Calu3 (cell line): ENCODE results near the gene TIMP2. TPM values are rescaled to one million over a fixed set of nuclear protein-coding genes. Genes with fewer than 3 reads are reported as not detected.
A peak's percentile ranks its signal among the peaks of the same experiment; 100 is the strongest.
"Not testable (repeated sequence)": the region's sequence is repeated elsewhere in the genome, so short reads cannot be mapped to it uniquely, and the experiment has no call there.

ENCODE experiments used
- BruUV-seq: library from RNA; stranded (reverse); fragments of 400-500 nt; replicated peaks from 2 replicates; lab custom pipeline; 2021; lab: Mats Ljungman, UMichigan
- CTCF ChIA-PET: fragments of 300-600 bp; sonication (Branson Sonifier 250); formaldehyde crosslinking; loops from one replicate; lab custom pipeline; 2022; ENCODE audit warnings: antibody characterized with exemption; lab: Charles Lee
- DNase-seq: peaks from one replicate; pipeline ENCODE4 v3.0.0; 2022
- H3K27ac Mint-ChIP-seq: one replicate; pipeline ENCODE4 v1.8.0; 2022; ENCODE audit warnings: mixed read lengths; ENCODE audit not compliant: unreplicated experiment
- H3K27me3 Mint-ChIP-seq: one replicate; pipeline ENCODE4 v1.8.0; 2022; ENCODE audit warnings: mixed read lengths; ENCODE audit not compliant: unreplicated experiment
- H3K36me3 Mint-ChIP-seq: one replicate; pipeline ENCODE4 v1.8.0; 2022; ENCODE audit warnings: mild to moderate bottlenecking, moderate library complexity, mixed read lengths; ENCODE audit not compliant: insufficient read depth, unreplicated experiment
- H3K4me1 Mint-ChIP-seq: one replicate; pipeline ENCODE4 v1.8.0; 2022; ENCODE audit warnings: mild to moderate bottlenecking, low read depth, mixed read lengths; ENCODE audit not compliant: unreplicated experiment
- H3K4me3 Mint-ChIP-seq: one replicate; pipeline ENCODE4 v1.8.0; 2022; ENCODE audit warnings: mild to moderate bottlenecking, low read depth, moderate library complexity, mixed read lengths; ENCODE audit not compliant: unreplicated experiment
- H3K9me3 Mint-ChIP-seq: one replicate; pipeline ENCODE4 v1.8.0; 2022; ENCODE audit warnings: low read depth, mixed read lengths; ENCODE audit not compliant: unreplicated experiment
- intact Hi-C: fragments of 100-400 bp; cut with micrococcal nuclease; formaldehyde crosslinking; loops from one replicate; pipeline ENCODE4 v1.10.0; 2022; ENCODE audit not compliant: unreplicated experiment
- total RNA-seq: library from RNA; stranded (reverse); gene quantifications from 2 replicates; pipeline ENCODE4 v1.2.3, GENCODE V29; 2022
- TF ChIP-seq, protein P1 (sequence below): fragments of 200-600 bp; IDR thresholded peaks from one replicate; pipeline ENCODE4 v1.8.0; 2022; ENCODE audit warnings: antibody characterized with exemption; ENCODE audit not compliant: unreplicated experiment

Gene TIMP2
- total RNA-seq, 1 experiment from 2014 or later = 246 TPM

DNA sequence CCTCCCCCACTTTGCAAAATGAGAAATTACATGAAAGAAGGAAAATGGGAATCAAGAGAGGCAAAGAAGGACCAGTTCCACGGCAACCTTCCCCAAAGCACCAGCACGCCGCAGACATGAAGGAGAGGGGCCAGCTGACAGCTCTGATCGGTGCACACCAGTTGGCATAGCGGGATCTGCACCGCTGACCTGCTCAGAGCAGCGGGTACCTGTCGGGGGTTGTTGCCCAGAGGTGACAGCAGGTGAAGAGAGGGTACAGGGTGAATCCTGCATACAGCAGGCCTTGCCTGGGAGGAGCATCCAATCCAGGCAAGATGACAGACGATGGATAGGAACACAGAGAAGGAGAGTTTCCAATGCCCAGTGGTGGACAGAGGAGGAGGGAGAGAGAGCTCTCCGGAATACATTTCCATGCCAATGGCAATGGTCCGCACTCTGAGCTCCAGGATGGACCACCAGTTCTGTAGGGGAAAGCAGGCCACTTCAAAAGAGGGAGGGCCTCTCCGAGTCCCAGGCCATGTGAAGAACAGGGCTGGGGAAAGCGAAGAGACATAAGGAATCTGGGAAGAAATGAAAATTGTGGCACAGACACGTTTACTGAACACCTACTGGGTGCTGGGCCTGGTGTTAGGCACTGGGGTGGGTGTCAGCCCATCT lies 46.2 kb downstream of the TIMP2 start:
- peak overlapping the region; percentile 46 for H3K27ac Mint-ChIP-seq
- H3K4me1 Mint-ChIP-seq = peaks cover 34% of the 10 kb centered on the region

DNA sequence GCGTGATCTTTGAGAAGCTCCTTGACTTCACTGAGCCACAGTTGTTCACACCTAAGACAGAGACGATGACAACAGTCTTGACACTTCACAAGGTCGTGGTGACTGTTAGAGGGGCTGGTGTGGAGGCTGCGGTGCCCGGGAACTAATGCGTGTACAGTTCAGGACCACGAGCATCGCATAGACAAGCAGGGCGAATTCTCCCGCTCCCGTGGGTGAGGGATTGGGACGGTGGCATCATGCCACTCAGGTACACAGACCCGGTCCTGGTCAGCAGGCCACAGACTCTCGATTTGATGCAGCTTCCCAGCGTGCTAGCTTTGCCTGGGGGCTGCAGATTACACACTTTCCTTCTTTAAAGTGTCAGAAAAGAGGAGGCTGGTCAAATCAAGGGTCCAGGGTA lies 46.9 kb downstream of the TIMP2 start:
- H3K4me1 Mint-ChIP-seq = peaks cover 34% of the 10 kb centered on the region
- intact Hi-C loops = no loop called here
- H3K36me3 Mint-ChIP-seq = peaks cover 39% of the 10 kb centered on the region
- CTCF ChIA-PET = interaction anchor here (1.2 kb wide), 1 partner anchor 23 kb away, joined by 6 read pairs; no protein-coding TSS in a partner anchor
- TF ChIP-seq, protein P1, sequence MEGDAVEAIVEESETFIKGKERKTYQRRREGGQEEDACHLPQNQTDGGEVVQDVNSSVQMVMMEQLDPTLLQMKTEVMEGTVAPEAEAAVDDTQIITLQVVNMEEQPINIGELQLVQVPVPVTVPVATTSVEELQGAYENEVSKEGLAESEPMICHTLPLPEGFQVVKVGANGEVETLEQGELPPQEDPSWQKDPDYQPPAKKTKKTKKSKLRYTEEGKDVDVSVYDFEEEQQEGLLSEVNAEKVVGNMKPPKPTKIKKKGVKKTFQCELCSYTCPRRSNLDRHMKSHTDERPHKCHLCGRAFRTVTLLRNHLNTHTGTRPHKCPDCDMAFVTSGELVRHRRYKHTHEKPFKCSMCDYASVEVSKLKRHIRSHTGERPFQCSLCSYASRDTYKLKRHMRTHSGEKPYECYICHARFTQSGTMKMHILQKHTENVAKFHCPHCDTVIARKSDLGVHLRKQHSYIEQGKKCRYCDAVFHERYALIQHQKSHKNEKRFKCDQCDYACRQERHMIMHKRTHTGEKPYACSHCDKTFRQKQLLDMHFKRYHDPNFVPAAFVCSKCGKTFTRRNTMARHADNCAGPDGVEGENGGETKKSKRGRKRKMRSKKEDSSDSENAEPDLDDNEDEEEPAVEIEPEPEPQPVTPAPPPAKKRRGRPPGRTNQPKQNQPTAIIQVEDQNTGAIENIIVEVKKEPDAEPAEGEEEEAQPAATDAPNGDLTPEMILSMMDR = no peak
- H3K27ac Mint-ChIP-seq = no peak overlapping the region
- H3K9me3 Mint-ChIP-seq = no peaks in the 10 kb centered on the region
- H3K27me3 Mint-ChIP-seq = no peaks in the 10 kb centered on the region
- no TSS peak for BruUV-seq
- H3K4me3 Mint-ChIP-seq = no peak overlapping the region
- no peak for DNase-seq

More for the DNA sequence above, 46.2 kb downstream of the TIMP2 start:
- CTCF ChIA-PET = no interaction called here
- TF ChIP-seq, protein P1 = no peak
- no peaks in the 10 kb centered on the region for H3K9me3 Mint-ChIP-seq
- peaks cover 47% of the 10 kb centered on the region for H3K36me3 Mint-ChIP-seq
- intact Hi-C loops = no loop called here
- BruUV-seq = no TSS peak
- H3K4me3 Mint-ChIP-seq = no peak overlapping the region
- no peak for DNase-seq
- no peaks in the 10 kb centered on the region for H3K27me3 Mint-ChIP-seq

GRCh38 chr17:78876954-78877517 lies 48.2 kb downstream of the TIMP2 start:
- H3K27me3 Mint-ChIP-seq, DNase-seq, intact Hi-C loops, H3K9me3 Mint-ChIP-seq, H3K4me3 Mint-ChIP-seq, BruUV-seq, CTCF ChIA-PET: not testable (repeated sequence)
- peaks cover 27% of the 10 kb centered on the region for H3K4me1 Mint-ChIP-seq
- H3K36me3 Mint-ChIP-seq = peaks cover 30% of the 10 kb centered on the region
- peak overlapping the region; percentile 19 for H3K27ac Mint-ChIP-seq

DNA sequence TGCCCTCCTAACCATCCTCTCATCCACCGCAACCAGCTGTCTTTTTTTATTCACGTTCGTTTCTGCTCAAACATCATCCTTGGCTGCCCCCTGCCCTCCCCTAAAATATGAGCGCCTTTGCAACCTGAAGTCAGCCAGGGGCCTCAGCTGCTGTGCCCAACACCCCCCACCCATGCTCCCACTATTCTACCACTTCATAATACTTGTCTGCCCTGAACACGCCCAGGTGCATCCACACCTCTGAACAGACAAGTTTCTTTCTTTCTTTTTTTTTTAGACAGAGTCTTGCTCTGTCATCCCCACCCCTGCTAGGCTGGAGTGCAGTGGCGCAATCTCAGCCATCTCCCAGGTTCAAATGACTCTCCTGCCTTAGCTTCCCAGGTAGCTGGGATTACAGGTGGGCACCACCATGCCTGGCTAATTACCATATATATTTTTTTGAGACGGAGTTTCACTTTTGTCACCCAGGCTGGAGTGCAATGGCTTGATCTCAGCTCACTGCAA lies 49.0 kb downstream of the TIMP2 start:
- intact Hi-C loops = no loop called here
- CTCF ChIA-PET = no interaction called here
- H3K27me3 Mint-ChIP-seq = no peaks in the 10 kb centered on the region
- DNase-seq = no peak
- peaks cover 27% of the 10 kb centered on the region for H3K4me1 Mint-ChIP-seq
- TF ChIP-seq, protein P1 = no peak
- peak overlapping the region; percentile 19 for H3K27ac Mint-ChIP-seq
- H3K36me3 Mint-ChIP-seq = peaks cover 39% of the 10 kb centered on the region
- no TSS peak for BruUV-seq
- no peaks in the 10 kb centered on the region for H3K9me3 Mint-ChIP-seq
- H3K4me3 Mint-ChIP-seq = no peak overlapping the region
